Psoas muscle (tissue), 8 donors: ENCODE measurements around the gene GLIPR2. TPM values are rescaled to one million over a fixed set of nuclear protein-coding genes. Genes with fewer than 3 reads are reported as not detected.

ENCODE experiments used
- ATAC-seq, 4 donors: fragments of 200-7000 bp; cut with Tn5 transposase; one replicate each; pipeline ENCODE4 v1.9.1; 2020; ENCODE audit warnings: moderate library complexity in 3 of 4, mild to moderate bottlenecking in 2 of 4
- DNase-seq, 2 donors: peaks; one replicate each; pipeline ENCODE4 v3.0.0-alpha.2; 2020
- H3K27ac ChIP-seq: fragments of 200-600 bp; one replicate; pipeline ENCODE4 v1.8.0; 2022
- H3K27me3 ChIP-seq, 3 donors: fragments of 200-600 bp in 1 of 3; one replicate each; pipeline versions ENCODE4 v1.6.1 to v1.8.0; 2013 to 2022; ENCODE audit warnings: low read length in 2 of 3, mild to moderate bottlenecking in 2 of 3, moderate library complexity in 1 of 3; ENCODE audit not compliant: insufficient read depth in 3 of 3
- H3K36me3 ChIP-seq, 2 donors: fragments of 200-600 bp in 1 of 2; one replicate each; pipeline versions ENCODE4 v1.6.1 to v1.8.0; 2013 to 2022; ENCODE audit warnings: low read depth in 1 of 2, mild to moderate bottlenecking in 1 of 2, moderate library complexity in 1 of 2; ENCODE audit not compliant: insufficient read depth in 1 of 2
- H3K4me1 ChIP-seq: fragments of 200-600 bp; one replicate; pipeline ENCODE4 v1.8.0; 2022
- H3K4me3 ChIP-seq: fragments of 200-600 bp; one replicate; pipeline ENCODE4 v1.8.0; 2022; ENCODE audit warnings: mild to moderate bottlenecking
- H3K9me3 ChIP-seq: fragments of 200-600 bp; one replicate; pipeline ENCODE4 v1.8.0; 2022
- WGBS, 3 donors: extraction: QIAGEN DNeasy Blood & Tissue Kit; methylation state at CpG; one replicate each; pipeline versions ENCODE4 v1.1.6 to v1.1.7; 2013; 5-methylcytosine and 5-hydroxymethylcytosine counted together
- intact Hi-C, 2 donors: fragments of 100-400 bp; cut with DNase I; formaldehyde crosslinking; loops; one replicate each; pipeline versions ENCODE4 v1.11.0 to v1.14.2; 2022
- polyA plus RNA-seq, 3 donors: library from polyadenylated mRNA; stranded (reverse); fragments of 200-250 nt; gene quantifications; one replicate each; pipeline ENCODE4 v1.2.3, GENCODE V29; 2013
- total RNA-seq, 4 donors: library from RNA; stranded (reverse); fragmentation: NEBNext Ultra II Directional in 2 of 4; extraction: Animal tissue kit (Norgen Biotek cat#: 25700) in 2 of 4; gene quantifications; one replicate each; pipeline versions ENCODE4 v1.2.1 to v1.2.4, GENCODE V29; 2021 to 2023
- TF ChIP-seq, protein P1 (sequence below): fragments of 200-600 bp; IDR thresholded peaks from one replicate; pipeline ENCODE4 v1.8.0; 2022; ENCODE audit warnings: antibody characterized with exemption
- donor health status: healthy with polysubstance abuse.
- donor health status: DM: no; HTN: no; CAD: no; lungs with moderate emphysema.
- donor health status: Bipolar disorder and iron deficiency.
- donor health status: healthy.
- donor health status: DM: yes; HTN: yes; CAD: no.
- donor health status: DM: no; HTN: no; CAD: no.
- donor health status: DM: no; HTN: no; CAD: no.
- donor health status: DM: yes; HTN: yes; CAD: no.

GLIPR2 gene
- total and polyA plus RNA-seq, 7 donors: 2.5 to 6.5 (median 3.6) TPM

DNA sequence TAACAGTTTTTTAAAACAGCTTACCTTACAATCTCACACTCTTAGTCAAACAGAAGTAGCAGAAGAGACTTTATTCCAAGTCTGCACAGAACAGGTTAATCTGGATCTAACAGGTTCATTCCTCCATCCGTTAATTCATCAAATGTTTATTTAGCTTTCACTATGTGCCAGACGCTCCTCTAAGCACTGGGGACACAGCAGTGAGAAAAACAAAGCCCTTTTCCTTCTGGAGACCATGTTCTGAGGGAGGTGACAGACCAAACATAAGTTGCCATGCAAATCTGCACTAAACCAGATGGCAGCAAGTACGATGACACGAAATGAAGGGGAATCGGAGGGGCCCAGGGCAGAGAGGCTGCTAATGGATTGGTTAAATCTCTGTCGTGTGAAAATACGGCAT, 17.1 kb upstream of the GLIPR2 start:
- no peaks in the 10 kb centered on the region for H3K27me3 ChIP-seq
- TF ChIP-seq, protein P1, sequence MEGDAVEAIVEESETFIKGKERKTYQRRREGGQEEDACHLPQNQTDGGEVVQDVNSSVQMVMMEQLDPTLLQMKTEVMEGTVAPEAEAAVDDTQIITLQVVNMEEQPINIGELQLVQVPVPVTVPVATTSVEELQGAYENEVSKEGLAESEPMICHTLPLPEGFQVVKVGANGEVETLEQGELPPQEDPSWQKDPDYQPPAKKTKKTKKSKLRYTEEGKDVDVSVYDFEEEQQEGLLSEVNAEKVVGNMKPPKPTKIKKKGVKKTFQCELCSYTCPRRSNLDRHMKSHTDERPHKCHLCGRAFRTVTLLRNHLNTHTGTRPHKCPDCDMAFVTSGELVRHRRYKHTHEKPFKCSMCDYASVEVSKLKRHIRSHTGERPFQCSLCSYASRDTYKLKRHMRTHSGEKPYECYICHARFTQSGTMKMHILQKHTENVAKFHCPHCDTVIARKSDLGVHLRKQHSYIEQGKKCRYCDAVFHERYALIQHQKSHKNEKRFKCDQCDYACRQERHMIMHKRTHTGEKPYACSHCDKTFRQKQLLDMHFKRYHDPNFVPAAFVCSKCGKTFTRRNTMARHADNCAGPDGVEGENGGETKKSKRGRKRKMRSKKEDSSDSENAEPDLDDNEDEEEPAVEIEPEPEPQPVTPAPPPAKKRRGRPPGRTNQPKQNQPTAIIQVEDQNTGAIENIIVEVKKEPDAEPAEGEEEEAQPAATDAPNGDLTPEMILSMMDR: no peak
- WGBS, 3 donors: 88 to 90% (median 89%) methylated on average over 7 of the region's 7 CpGs
- H3K36me3 ChIP-seq: peaks cover 3 to 36% of the 10 kb centered on the region in 2 donors
- H3K9me3 ChIP-seq: no peaks in the 10 kb centered on the region
- intact Hi-C loops: no loop called here
- no peak for ATAC-seq
- no peaks in the 10 kb centered on the region for H3K4me1 ChIP-seq
- H3K27ac ChIP-seq: no peak overlapping the region
- DNase-seq: no peak
- no peak overlapping the region for H3K4me3 ChIP-seq

DNA sequence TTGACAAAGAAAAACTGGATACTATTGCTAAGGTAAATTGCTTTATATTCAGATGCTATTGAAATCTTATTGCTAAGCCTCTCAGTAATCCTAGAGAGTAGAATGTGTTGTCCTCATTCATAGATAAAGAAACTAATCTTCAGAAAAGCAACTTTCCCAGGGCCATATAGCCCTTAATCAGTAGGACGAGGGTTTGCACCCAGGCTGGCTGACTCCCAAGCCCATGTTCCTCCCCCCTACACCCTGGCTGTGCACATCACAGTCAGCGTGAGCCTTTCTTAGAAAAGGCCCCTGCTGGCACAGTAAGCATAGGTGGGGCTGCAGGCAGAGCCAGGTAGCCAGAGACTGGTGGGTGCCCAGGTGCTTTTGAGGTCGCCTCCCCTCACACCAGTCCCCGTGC, 15.8 kb upstream of the GLIPR2 start:
- TF ChIP-seq, protein P1: no peak
- Histone ChIP-seq H3K4me1 (no peaks in the 10 kb centered on the region), H3K27me3 (no peaks in the 10 kb centered on the region), H3K36me3 (peaks cover 3 to 36% of the 10 kb centered on the region in 2 donors), H3K27ac (no peak overlapping the region), H3K4me3 (no peak overlapping the region), H3K9me3 (no peaks in the 10 kb centered on the region)
- WGBS, 3 donors: 82 to 89% (median 88%) methylated on average over 4 of the region's 4 CpGs
- DNase-seq (no peak), ATAC-seq (no peak)
- intact Hi-C loops: loop anchor here in 1 of 2 donors (10.0 kb wide), 1 partner anchor 56 kb away; no protein-coding TSS in a partner anchor

DNA sequence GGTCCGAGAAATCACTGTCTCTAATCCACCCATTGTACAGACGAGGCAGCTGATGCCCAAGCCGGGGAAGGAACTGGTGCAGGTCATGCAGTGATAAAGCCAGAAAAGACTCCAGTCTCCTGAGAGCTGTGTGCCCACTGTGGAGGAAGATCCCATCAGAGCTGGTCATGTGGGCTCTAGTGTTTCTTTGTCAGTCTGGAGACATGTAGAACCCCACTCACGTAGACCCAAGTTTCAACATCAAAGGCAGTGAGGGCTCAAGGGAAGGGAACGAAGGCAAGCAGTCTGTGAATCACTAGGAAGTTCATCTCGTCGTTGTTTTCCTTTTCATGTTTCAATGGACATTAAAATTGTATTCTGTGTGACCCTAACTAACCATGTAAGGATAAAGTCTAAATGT, 14.6 kb upstream of the GLIPR2 start:
- Histone ChIP-seq H3K36me3 (peaks cover 3 to 34% of the 10 kb centered on the region in 2 donors), H3K4me1 (no peaks in the 10 kb centered on the region), H3K27ac (no peak overlapping the region), H3K27me3 (no peaks in the 10 kb centered on the region), H3K9me3 (no peaks in the 10 kb centered on the region), H3K4me3 (no peak overlapping the region)
- no peak for ATAC-seq
- intact Hi-C loops: loop anchor here in 1 of 2 donors (10.0 kb wide), 1 partner anchor 57 kb away; no protein-coding TSS in a partner anchor
- TF ChIP-seq, protein P1: no peak
- 85 to 87% (median 86%) methylated on average over 7 of the region's 7 CpGs for WGBS, 3 donors
- no peak for DNase-seq

DNA sequence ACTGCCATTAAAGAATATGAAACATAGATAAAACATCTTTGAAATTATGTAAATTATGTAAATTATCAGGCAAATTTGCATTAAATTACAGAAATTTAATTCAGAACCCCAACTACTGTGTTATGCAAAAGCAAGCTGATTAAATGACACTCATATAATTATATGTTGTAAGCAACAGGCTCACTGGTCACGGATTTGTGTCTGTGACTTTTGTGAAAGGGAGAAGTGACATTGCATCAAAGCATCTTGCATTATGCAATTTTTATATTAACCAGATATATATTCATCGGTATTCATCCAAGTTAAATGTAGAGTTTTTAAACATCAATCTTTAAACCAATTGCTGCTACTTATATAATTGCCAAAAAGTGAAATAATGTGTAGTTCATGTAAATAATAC, 13.0 kb upstream of the GLIPR2 start:
- Histone ChIP-seq H3K36me3 (peaks cover 0 to 27% of the 10 kb centered on the region in 2 donors), H3K4me1 (no peaks in the 10 kb centered on the region), H3K4me3 (no peak overlapping the region), H3K27ac (no peak overlapping the region), H3K9me3 (no peaks in the 10 kb centered on the region), H3K27me3 (no peaks in the 10 kb centered on the region)
- ATAC-seq (no peak), DNase-seq (no peak)
- 89 to 100% (median 98%) methylated on average over 2 of the region's 2 CpGs for WGBS, 3 donors
- intact Hi-C loops: loop anchor here in 1 of 2 donors (10.0 kb wide), 1 partner anchor 59 kb away; no protein-coding TSS in a partner anchor
- TF ChIP-seq, protein P1: no peak
